Measurements from ENCODE around the gene RELA.
"Not testable (repeated sequence)": the region's sequence is repeated elsewhere in the genome, so short reads cannot be mapped to it uniquely, and the experiment has no call there.

RELA gene

GRCh38 chr11:65661599-65662246 lies 993 bp downstream of the RELA start:
- H3K27me3 ChIP-seq (replicated peaks; ENCODE audit: control insufficient read depth, insufficient read depth, low read length) = no peaks in the 10 kb centered on the region
- TF ChIP-seq CTCF (IDR thresholded peaks at IDR 0.05; ENCODE audit: insufficient read depth, low read length, poor library complexity, severe bottlenecking) = no peak
- H3K36me3 ChIP-seq (ENCODE audit: control insufficient read depth, insufficient read depth, low read length) = peaks cover 34% of the 10 kb centered on the region
- H3K4me3 ChIP-seq (replicated peaks; ENCODE audit: low read depth, low read length) = peak overlapping the region; percentile 74
- DNase-seq (ENCODE audit: extremely low read depth, insufficient read length) = peak; percentile 13

DNA sequence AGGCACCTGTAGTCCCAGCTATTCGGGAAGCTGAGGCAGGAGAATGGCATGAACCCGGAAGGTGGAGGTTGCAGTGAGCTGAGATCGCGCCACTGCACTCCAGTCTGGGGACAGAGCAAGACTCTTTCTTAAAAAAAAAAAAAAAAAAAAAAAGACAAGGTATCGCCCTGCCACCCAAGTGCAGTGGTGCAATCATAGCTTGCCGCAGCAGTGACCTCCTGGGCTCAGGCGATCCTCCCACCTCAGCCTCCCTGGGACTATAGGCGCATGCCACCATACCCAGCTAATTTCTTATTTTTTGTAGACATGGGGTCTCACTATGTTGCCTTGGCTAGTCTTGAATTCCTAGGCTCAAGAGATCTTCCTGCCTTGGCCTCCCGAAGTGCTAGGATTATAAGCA lies 1.8 kb downstream of the RELA start:
- DNase-seq (ENCODE audit: extremely low read depth, insufficient read length); H3K27me3 ChIP-seq (replicated peaks; ENCODE audit: control insufficient read depth, insufficient read depth, low read length); H3K4me3 ChIP-seq (replicated peaks; ENCODE audit: low read depth, low read length): not testable (repeated sequence)
- peaks cover 37% of the 10 kb centered on the region for H3K36me3 ChIP-seq (ENCODE audit: control insufficient read depth, insufficient read depth, low read length)

- H3K27me3 ChIP-seq (replicated peaks; ENCODE audit: control insufficient read depth, insufficient read depth, low read length) = no peaks in the 10 kb centered on the region
- no peak for TF ChIP-seq CTCF (IDR thresholded peaks at IDR 0.05; ENCODE audit: insufficient read depth, low read length, poor library complexity, severe bottlenecking)
- peaks cover 42% of the 10 kb centered on the region for H3K36me3 ChIP-seq (ENCODE audit: control insufficient read depth, insufficient read depth, low read length)
- DNase-seq (ENCODE audit: extremely low read depth, insufficient read length) = no peak
- no peak overlapping the region for H3K4me3 ChIP-seq (replicated peaks; ENCODE audit: low read depth, low read length)
Observed at GRCh38 chr11:65660038-65660437, 2.7 kb downstream of the RELA start.

GRCh38 chr11:65658174-65659021 lies 4.3 kb downstream of the RELA start:
- DNase-seq (ENCODE audit: extremely low read depth, insufficient read length) = no peak
- H3K27me3 ChIP-seq (replicated peaks; ENCODE audit: control insufficient read depth, insufficient read depth, low read length) = no peaks in the 10 kb centered on the region
- no peak for TF ChIP-seq CTCF (IDR thresholded peaks at IDR 0.05; ENCODE audit: insufficient read depth, low read length, poor library complexity, severe bottlenecking)
- H3K36me3 ChIP-seq (ENCODE audit: control insufficient read depth, insufficient read depth, low read length) = peaks cover 48% of the 10 kb centered on the region
- H3K4me3 ChIP-seq (replicated peaks; ENCODE audit: low read depth, low read length) = no peak overlapping the region

DNA sequence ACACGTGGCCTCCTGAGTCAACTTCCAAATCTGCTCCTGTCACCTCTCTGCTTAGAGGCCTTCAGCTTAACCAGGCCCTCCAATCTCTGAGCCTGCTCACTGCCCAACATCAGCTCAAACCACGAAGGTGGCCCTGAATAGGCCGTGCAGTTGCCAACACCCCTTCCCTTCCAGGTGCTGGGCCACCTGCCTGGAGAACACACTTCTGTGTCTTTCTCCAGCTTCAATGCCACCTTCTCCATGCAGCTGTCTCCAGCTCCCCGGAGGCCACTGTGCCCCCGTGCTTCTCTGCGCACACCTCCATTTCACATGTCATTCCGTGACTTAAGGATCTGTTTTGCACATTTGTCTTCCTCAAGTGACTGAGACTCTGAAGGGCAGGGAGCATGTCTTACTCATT lies 5.3 kb downstream of the RELA start:
- H3K27me3 ChIP-seq (replicated peaks; ENCODE audit: control insufficient read depth, insufficient read depth, low read length) = no peaks in the 10 kb centered on the region
- peaks cover 48% of the 10 kb centered on the region for H3K36me3 ChIP-seq (ENCODE audit: control insufficient read depth, insufficient read depth, low read length)
- DNase-seq (ENCODE audit: extremely low read depth, insufficient read length) = no peak
- H3K4me3 ChIP-seq (replicated peaks; ENCODE audit: low read depth, low read length) = no peak overlapping the region
- TF ChIP-seq CTCF (IDR thresholded peaks at IDR 0.05; ENCODE audit: insufficient read depth, low read length, poor library complexity, severe bottlenecking) = no peak

DNA sequence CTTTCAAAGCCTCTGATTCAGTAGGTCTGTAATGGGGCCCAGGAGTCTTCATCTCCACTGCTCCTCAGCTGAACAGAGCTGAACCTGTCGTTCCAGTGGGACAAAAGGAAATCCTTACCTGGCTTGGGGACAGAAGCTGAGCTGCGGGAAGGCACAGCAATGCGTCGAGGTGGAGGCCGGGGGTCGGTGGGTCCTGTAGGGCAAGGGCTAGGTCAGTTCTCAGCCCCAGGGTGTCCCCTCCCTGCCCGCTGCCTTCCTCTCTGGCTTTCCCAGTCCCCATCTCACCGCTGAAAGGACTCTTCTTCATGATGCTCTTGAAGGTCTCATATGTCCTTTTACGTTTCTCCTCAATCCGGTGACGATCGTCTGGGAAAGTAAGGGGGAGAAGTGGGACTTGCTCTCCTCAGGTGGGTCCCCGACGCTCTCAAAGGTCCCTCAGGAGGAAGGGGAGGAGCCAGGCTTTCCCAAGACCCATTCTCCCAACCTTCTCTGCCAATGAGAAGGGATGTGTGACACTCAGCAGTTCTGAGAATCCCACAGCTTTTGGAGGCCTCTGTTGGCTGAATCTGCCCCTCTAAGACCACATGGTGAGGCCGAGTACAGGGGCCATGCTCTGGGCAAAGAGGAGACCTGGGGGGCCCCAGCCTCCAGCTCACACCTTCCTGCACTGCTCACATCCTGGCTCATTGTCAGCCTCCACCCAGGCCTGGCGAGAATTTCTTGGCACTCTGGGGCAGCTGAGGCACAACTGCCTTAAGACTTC lies 7.0 kb downstream of the RELA start:
- Histone ChIP-seq H3K4me3 (replicated peaks; ENCODE audit: low read depth, low read length) (no peak overlapping the region), H3K27me3 (replicated peaks; ENCODE audit: control insufficient read depth, insufficient read depth, low read length) (no peaks in the 10 kb centered on the region), H3K36me3 (ENCODE audit: control insufficient read depth, insufficient read depth, low read length) (peaks cover 51% of the 10 kb centered on the region)
- TF ChIP-seq CTCF (IDR thresholded peaks at IDR 0.05; ENCODE audit: insufficient read depth, low read length, poor library complexity, severe bottlenecking) = no peak
- DNase-seq (ENCODE audit: extremely low read depth, insufficient read length) = peak; percentile 15

Data from GM06990 (cell line).